ENCODE measurements around the gene ARV1. TPM values are rescaled to one million over a fixed set of nuclear protein-coding genes. Genes with fewer than 3 reads are reported as not detected.
"Not testable (repeated sequence)": the region's sequence is repeated elsewhere in the genome, so short reads cannot be mapped to it uniquely, and the experiment has no call there.

The ARV1 gene
- total RNA-seq, 4 donors from 2014 or later = 16.6 to 23.4 (median 21.9) TPM

DNA sequence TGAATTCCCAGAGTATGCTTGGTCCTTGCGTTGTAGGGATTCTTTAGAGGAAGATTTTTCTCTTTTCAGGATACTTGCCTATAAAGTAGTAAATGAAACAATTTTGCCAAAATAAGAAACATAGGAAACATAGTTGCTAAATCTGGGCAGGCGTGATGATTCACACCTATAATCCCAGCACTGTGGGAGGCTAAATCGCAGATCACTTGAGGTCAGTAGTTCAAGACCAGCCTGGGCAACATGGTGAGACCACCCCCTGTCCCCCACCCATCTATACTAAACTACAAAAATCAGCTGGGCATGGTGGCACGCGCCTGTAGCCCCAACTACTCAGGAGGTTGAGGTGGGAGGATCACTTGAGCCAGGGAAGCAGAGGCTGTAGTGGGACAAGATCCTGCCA, 4.9 kb downstream of the ARV1 start:
- no peak overlapping the region for H3K4me3 ChIP-seq (ENCODE audit: low read depth, poor library complexity, severe bottlenecking)
- intact Hi-C loops (cut with DNase I; ENCODE audit: low total_unique reads) = no loop called here
- TF ChIP-seq, protein P1, sequence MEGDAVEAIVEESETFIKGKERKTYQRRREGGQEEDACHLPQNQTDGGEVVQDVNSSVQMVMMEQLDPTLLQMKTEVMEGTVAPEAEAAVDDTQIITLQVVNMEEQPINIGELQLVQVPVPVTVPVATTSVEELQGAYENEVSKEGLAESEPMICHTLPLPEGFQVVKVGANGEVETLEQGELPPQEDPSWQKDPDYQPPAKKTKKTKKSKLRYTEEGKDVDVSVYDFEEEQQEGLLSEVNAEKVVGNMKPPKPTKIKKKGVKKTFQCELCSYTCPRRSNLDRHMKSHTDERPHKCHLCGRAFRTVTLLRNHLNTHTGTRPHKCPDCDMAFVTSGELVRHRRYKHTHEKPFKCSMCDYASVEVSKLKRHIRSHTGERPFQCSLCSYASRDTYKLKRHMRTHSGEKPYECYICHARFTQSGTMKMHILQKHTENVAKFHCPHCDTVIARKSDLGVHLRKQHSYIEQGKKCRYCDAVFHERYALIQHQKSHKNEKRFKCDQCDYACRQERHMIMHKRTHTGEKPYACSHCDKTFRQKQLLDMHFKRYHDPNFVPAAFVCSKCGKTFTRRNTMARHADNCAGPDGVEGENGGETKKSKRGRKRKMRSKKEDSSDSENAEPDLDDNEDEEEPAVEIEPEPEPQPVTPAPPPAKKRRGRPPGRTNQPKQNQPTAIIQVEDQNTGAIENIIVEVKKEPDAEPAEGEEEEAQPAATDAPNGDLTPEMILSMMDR (IDR thresholded peaks at IDR 0.05) = no peak
- TF ChIP-seq POLR2A (IDR thresholded peaks at IDR 0.05) = no peak
- WGBS, 2 donors = 87 to 91% methylated on average over 5 of the region's 5 CpGs
- no peak for DNase-seq (ENCODE audit: low spot score in 2 of 2)

GRCh38 chr1:230984622-230985515, 6.0 kb downstream of the ARV1 start:
- DNase-seq (ENCODE audit: low spot score in 2 of 2); H3K4me3 ChIP-seq (ENCODE audit: low read depth, poor library complexity, severe bottlenecking); intact Hi-C loops (cut with DNase I; ENCODE audit: low total_unique reads): not testable (repeated sequence)
- WGBS, 2 donors = 75 to 77% methylated on average over 10 of the region's 10 CpGs

DNA sequence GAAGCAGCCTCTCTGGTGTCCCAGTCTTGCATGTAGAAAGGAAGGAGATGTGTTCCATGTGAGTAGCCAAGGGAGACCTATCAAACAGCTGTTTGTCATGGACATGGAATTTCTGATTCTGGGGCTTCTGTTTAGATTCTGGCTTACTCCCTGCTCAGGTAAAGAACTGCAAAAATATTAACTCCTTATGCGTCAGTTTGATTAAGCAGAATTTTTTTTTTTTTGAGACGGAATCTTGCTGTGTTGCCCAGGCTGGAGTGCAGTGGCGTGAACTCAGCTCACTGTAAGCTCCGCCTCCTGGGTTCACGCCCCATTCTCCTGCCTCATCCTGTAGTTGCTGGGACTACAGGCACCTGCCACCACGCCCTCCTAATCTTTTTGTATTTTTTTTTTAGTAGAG, 6.8 kb downstream of the ARV1 start:
- intact Hi-C loops (cut with DNase I; ENCODE audit: low total_unique reads) = no loop called here
- no peak for DNase-seq (ENCODE audit: low spot score in 2 of 2)
- no peak for TF ChIP-seq POLR2A (IDR thresholded peaks at IDR 0.05)
- TF ChIP-seq, protein P1 (IDR thresholded peaks at IDR 0.05) = no peak
- WGBS, 2 donors = 90 to 93% methylated on average over 6 of the region's 6 CpGs
- H3K4me3 ChIP-seq (ENCODE audit: low read depth, poor library complexity, severe bottlenecking) = no peak overlapping the region

DNA sequence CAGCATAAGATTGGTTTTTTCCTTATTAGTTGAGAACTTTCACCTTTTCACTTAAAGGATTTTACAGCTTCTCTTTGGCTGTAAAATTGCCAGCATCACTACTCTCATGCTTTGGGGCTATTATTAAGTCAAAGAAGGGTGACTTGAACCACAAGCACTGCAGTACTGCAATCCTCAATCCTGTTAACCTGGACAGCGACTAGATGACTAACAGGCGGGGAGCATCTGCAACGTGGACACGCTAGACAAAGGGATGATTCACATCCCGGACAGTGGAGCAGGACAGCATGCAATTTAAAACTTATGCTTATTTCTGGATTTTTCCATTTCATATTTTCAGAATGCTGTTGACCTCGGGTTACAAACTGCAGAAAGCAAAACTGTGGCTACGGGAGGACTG, 8.1 kb downstream of the ARV1 start:
- no peak for TF ChIP-seq POLR2A (IDR thresholded peaks at IDR 0.05)
- intact Hi-C loops (cut with DNase I; ENCODE audit: low total_unique reads) = no loop called here
- DNase-seq (ENCODE audit: low spot score in 2 of 2) = no peak
- WGBS, 2 donors = 78 to 87% methylated on average over 7 of the region's 7 CpGs
- H3K4me3 ChIP-seq (ENCODE audit: low read depth, poor library complexity, severe bottlenecking) = no peak overlapping the region

DNA sequence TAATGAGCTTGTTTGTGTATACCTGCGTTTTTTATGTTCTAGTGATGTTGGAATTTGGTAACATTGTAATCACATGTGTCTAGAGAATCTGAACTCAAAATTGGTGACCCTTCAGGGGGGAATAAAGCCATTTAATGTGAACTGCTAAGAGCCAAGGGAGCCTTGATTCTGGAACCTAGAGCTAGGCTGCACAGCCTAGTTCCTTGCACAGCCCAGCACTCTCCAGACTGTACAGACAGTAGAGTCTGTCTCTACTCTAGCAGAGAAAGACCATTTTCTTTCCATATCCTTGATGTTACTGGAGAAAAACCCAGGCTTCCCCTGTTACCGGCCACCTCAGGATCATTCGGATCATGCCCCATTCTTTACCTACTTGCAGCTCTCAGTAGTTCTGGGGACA, 8.6 kb downstream of the ARV1 start:
- TF ChIP-seq POLR2A (IDR thresholded peaks at IDR 0.05) = no peak
- TF ChIP-seq, protein P1 (IDR thresholded peaks at IDR 0.05) = no peak
- no peak overlapping the region for H3K4me3 ChIP-seq (ENCODE audit: low read depth, poor library complexity, severe bottlenecking)
- intact Hi-C loops (cut with DNase I; ENCODE audit: low total_unique reads) = no loop called here
- WGBS, 2 donors = 87 to 88% methylated on average over 3 of the region's 3 CpGs
- DNase-seq (ENCODE audit: low spot score in 2 of 2) = no peak

- intact Hi-C loops (cut with DNase I; ENCODE audit: low total_unique reads) = no loop called here
- 87 to 93% methylated on average over 7 of the region's 7 CpGs for WGBS, 2 donors
- DNase-seq (ENCODE audit: low spot score in 2 of 2) = no peak
- H3K4me3 ChIP-seq (ENCODE audit: low read depth, poor library complexity, severe bottlenecking) = no peak overlapping the region
- TF ChIP-seq, protein P1 (IDR thresholded peaks at IDR 0.05) = no peak
- no peak for TF ChIP-seq POLR2A (IDR thresholded peaks at IDR 0.05)
These were observed 13.3 kb downstream of the ARV1 start for GRCh38 chr1:230992100-230992774.
